AG04449 (cell line): ENCODE results near the gene SGMS1.
"Not testable (repeated sequence)": the region's sequence is repeated elsewhere in the genome, so short reads cannot be mapped to it uniquely, and the experiment has no call there.

Experiments
- CTCF ChIA-PET: fragments of 350-600 bp; formaldehyde crosslinking; extraction: SDS; loops from one replicate; lab custom pipeline; 2021; ENCODE audit warnings: antibody characterized with exemption; lab: Yijun Ruan, JAX
- POLR2A ChIA-PET: fragments of 400-600, 350-600 bp; formaldehyde crosslinking; extraction: SDS; loops from one replicate; lab custom pipeline; 2020; ENCODE audit warnings: antibody characterized with exemption, inconsistent platforms; lab: Yijun Ruan, JAX
- DNase-seq: peaks from one replicate; pipeline ENCODE4 v3.0.0-alpha.2; 2010; ENCODE audit warnings: low read depth, low spot score
- H3K4me3 ChIP-seq: 2 replicates; pipeline ENCODE4 v1.5.1; 2011; ENCODE audit warnings: low read depth, mild to moderate bottlenecking, control low read depth, low read length
- CTCF ChIP-seq: IDR thresholded peaks from one replicate; pipeline ENCODE4 v1.5.1; 2011; ENCODE audit warnings: mild to moderate bottlenecking, moderate library complexity, low read length, control low read depth, inconsistent platforms; ENCODE audit not compliant: insufficient read depth; ENCODE audit errors: missing control alignments

The SGMS1 gene

GRCh38 chr10:50453940-50454339 is 169.8 kb downstream of the SGMS1 start:
- TF ChIP-seq CTCF: no peak
- CTCF ChIA-PET: no interaction called here
- POLR2A ChIA-PET: no interaction called here
- no peak for DNase-seq
- H3K4me3 ChIP-seq: no peak overlapping the region

GRCh38 chr10:50452603-50453002 is 171.2 kb downstream of the SGMS1 start:
- no peak for DNase-seq
- no peak overlapping the region for H3K4me3 ChIP-seq
- no peak for TF ChIP-seq CTCF
- ChIA-PET POLR2A (no interaction called here), CTCF (no interaction called here)

- POLR2A ChIA-PET: no interaction called here
- DNase-seq: no peak
- TF ChIP-seq CTCF: no peak
- CTCF ChIA-PET: no interaction called here
- no peak overlapping the region for H3K4me3 ChIP-seq
Observed at GRCh38 chr10:50447691-50448090, 176.1 kb downstream of the SGMS1 start.

- POLR2A ChIA-PET, CTCF ChIA-PET, H3K4me3 ChIP-seq, DNase-seq: not testable (repeated sequence)
Observed at GRCh38 chr10:50445777-50446176, 178.0 kb downstream of the SGMS1 start.

GRCh38 chr10:50440489-50440888 is 183.3 kb downstream of the SGMS1 start:
- ChIA-PET POLR2A (no interaction called here), CTCF (no interaction called here)
- no peak for DNase-seq
- no peak overlapping the region for H3K4me3 ChIP-seq
- no peak for TF ChIP-seq CTCF

GRCh38 chr10:50439806-50440205 is 183.9 kb downstream of the SGMS1 start:
- no peak for DNase-seq
- TF ChIP-seq CTCF: no peak
- no peak overlapping the region for H3K4me3 ChIP-seq
- CTCF ChIA-PET: interaction anchor here (1.4 kb wide), 2 partner anchors 12 to 18 kb away, joined by 4 to 5 read pairs; no protein-coding TSS in a partner anchor
- POLR2A ChIA-PET: no interaction called here

GRCh38 chr10:50439187-50439586 is 184.6 kb downstream of the SGMS1 start:
- DNase-seq: no peak
- ChIA-PET POLR2A (no interaction called here), CTCF (interaction anchor here (1.4 kb wide), 2 partner anchors 12 to 18 kb away, joined by 4 to 5 read pairs; no protein-coding TSS in a partner anchor)
- no peak for TF ChIP-seq CTCF
- no peak overlapping the region for H3K4me3 ChIP-seq
